GM18505 (cell line): Measurements from ENCODE around the gene GABBR2.

ENCODE experiments used
- ATAC-seq: cut with Tn5 transposase; IDR thresholded peaks from one replicate; pipeline ENCODE4 v1.9.1; 2021; ENCODE audit not compliant: unreplicated experiment
- POLR2A ChIP-seq: IDR thresholded peaks from 4 replicates; pipeline ENCODE4 v1.6.1; 2011; ENCODE audit warnings: borderline replicate concordance; ENCODE audit not compliant: insufficient read depth, insufficient read length; ENCODE audit errors: extremely low read depth

Gene GABBR2

GRCh38 chr9:98360176-98360708 is 348.5 kb downstream of the GABBR2 start:
- no peak for TF ChIP-seq POLR2A
- no peak for ATAC-seq

- TF ChIP-seq POLR2A: no peak
- no peak for ATAC-seq
These were observed 349.2 kb downstream of the GABBR2 start for GRCh38 chr9:98359569-98359968.

- ATAC-seq: no peak
- no peak for TF ChIP-seq POLR2A
These were observed 350.7 kb downstream of the GABBR2 start for GRCh38 chr9:98357921-98358535.

- TF ChIP-seq POLR2A: no peak
- no peak for ATAC-seq
These were observed 351.6 kb downstream of the GABBR2 start for GRCh38 chr9:98356953-98357690.

- no peak for ATAC-seq
- no peak for TF ChIP-seq POLR2A
These were observed 352.4 kb downstream of the GABBR2 start for GRCh38 chr9:98356326-98356725.

GRCh38 chr9:98351370-98351769 is 357.4 kb downstream of the GABBR2 start:
- ATAC-seq: no peak
- no peak for TF ChIP-seq POLR2A

GRCh38 chr9:98347642-98348041 is 361.1 kb downstream of the GABBR2 start:
- ATAC-seq: no peak
- TF ChIP-seq POLR2A: no peak

GRCh38 chr9:98345011-98345410 is 363.7 kb downstream of the GABBR2 start:
- TF ChIP-seq POLR2A: no peak
- no peak for ATAC-seq

- no peak for TF ChIP-seq POLR2A
- no peak for ATAC-seq
These were observed 364.2 kb downstream of the GABBR2 start for GRCh38 chr9:98344581-98344980.

- no peak for TF ChIP-seq POLR2A
- ATAC-seq: no peak
These were observed 365.9 kb downstream of the GABBR2 start for GRCh38 chr9:98342820-98343210.

GRCh38 chr9:98342098-98342819 is 366.5 kb downstream of the GABBR2 start:
- TF ChIP-seq POLR2A: no peak
- no peak for ATAC-seq

- TF ChIP-seq POLR2A: no peak
- ATAC-seq: no peak
These were observed 367.3 kb downstream of the GABBR2 start for GRCh38 chr9:98341157-98342097.

GRCh38 chr9:98339987-98340800 is 368.5 kb downstream of the GABBR2 start:
- no peak for TF ChIP-seq POLR2A
- ATAC-seq: no peak

- no peak for ATAC-seq
- TF ChIP-seq POLR2A: no peak
These were observed 373.1 kb downstream of the GABBR2 start for GRCh38 chr9:98335661-98336060.
